ENCODE measurements around the gene ARID3B.

- TF ChIP-seq EZH2 (IDR thresholded peaks at IDR 0.05; ENCODE audit: low read length, unreplicated experiment) = no peak
- TF ChIP-seq CTCF (conservative IDR thresholded peaks at IDR 0.05; ENCODE audit: low read depth, low read length) = peak; percentile 91
- TF ChIP-seq EZH2phosphoT487 (IDR thresholded peaks at IDR 0.05; ENCODE audit: borderline replicate concordance, low read length) = no peak
Measured at GRCh38 chr15:74631935-74632560, 91.0 kb downstream of the ARID3B start.
